A549 (cell line): ENCODE data around the gene PPM1H.

ENCODE experiments used
- CBX8 ChIP-seq: fragments of 200-600 bp; sonication (generic); IDR thresholded peaks from 2 replicates; pipeline ENCODE4 v1.6.1; 2016
- CTCF ChIP-seq: fragments of >200 bp; sonication (Bioruptor Twin); formaldehyde crosslinking; IDR thresholded peaks from 3 replicates; pipeline ENCODE4 v1.5.1; 2016
- MAX ChIP-seq: IDR thresholded peaks from 2 replicates; pipeline ENCODE4 v1.6.1; 2012
- POLR2A ChIP-seq: IDR thresholded peaks from 2 replicates; pipeline ENCODE4 v1.6.1; 2012; ENCODE audit warnings: mild to moderate bottlenecking, low read length
- RCOR1 ChIP-seq: fragments of 150-350 bp; IDR thresholded peaks from 2 replicates; pipeline ENCODE4 v1.6.1; 2014; ENCODE audit warnings: antibody characterized with exemption, low read length, low read depth
- RFX5 ChIP-seq: fragments of 450-650 bp; IDR thresholded peaks from 2 replicates; pipeline ENCODE4 v1.7.1; 2014; ENCODE audit warnings: antibody characterized with exemption, mild to moderate bottlenecking, moderate library complexity

- TF ChIP-seq POLR2A (no peak), CTCF (no peak), RCOR1 (no peak), CBX8 (no peak), RFX5 (no peak), MAX (no peak)
These were observed 162.5 kb downstream of the PPM1H start for GRCh38 chr12:62772416-62772955.
